ENCODE measurements around the gene APBA2. TPM values are rescaled to one million over a fixed set of nuclear protein-coding genes. Genes with fewer than 3 reads are reported as not detected.

Gene APBA2
- polyA plus RNA-seq, 4 donors, result 0.67 to 3.2 (median 1.8) TPM

GRCh38 chr15:29106551-29107290, 220.9 kb downstream of the APBA2 start:
- Histone ChIP-seq H3K27ac (ENCODE audit: low read depth in 1 of 3, low read length in 2 of 3) (no peak overlapping the region), H3K36me3 (ENCODE audit: control insufficient read depth in 3 of 3, insufficient read depth in 2 of 3, low read depth in 1 of 3, low read length in 3 of 3) (peaks cover 0 to 2% (median 0%) of the 10 kb centered on the region in 3 donors), H3K27me3 (ENCODE audit: control insufficient read depth in 3 of 3, insufficient read depth in 3 of 3, low read length in 3 of 3) (no peaks in the 10 kb centered on the region), H3K4me3 (ENCODE audit: low read depth in 1 of 3, low read length in 3 of 3) (no peak overlapping the region), H3K4me1 (ENCODE audit: control insufficient read depth in 3 of 3, insufficient read depth in 2 of 3, low read depth in 1 of 3, low read length in 2 of 3) (no peaks in the 10 kb centered on the region), H3K9me3 (ENCODE audit: control insufficient read depth in 2 of 2, insufficient read depth in 1 of 2, low read depth in 1 of 2, low read length in 1 of 2) (no peaks in the 10 kb centered on the region)
- WGBS, 3 donors, result 80 to 90% (median 80%) methylated on average over 20 to 21 of the region's 21 CpGs
- no peak for FAIRE-seq
- DNase-seq, result no peak

GRCh38 chr15:29107291-29107890, 221.6 kb downstream of the APBA2 start:
- FAIRE-seq (no peak), DNase-seq (no peak)
- no peaks in the 10 kb centered on the region for H3K27me3 ChIP-seq (ENCODE audit: control insufficient read depth in 3 of 3, insufficient read depth in 3 of 3, low read length in 3 of 3)
- no peaks in the 10 kb centered on the region for H3K4me1 ChIP-seq (ENCODE audit: control insufficient read depth in 3 of 3, insufficient read depth in 2 of 3, low read depth in 1 of 3, low read length in 2 of 3)
- H3K27ac ChIP-seq (ENCODE audit: low read depth in 1 of 3, low read length in 2 of 3), result no peak overlapping the region
- 80 to 92% (median 84%) methylated on average over 16 to 19 of the region's 19 CpGs for WGBS, 3 donors
- no peak overlapping the region for H3K4me3 ChIP-seq (ENCODE audit: low read depth in 1 of 3, low read length in 3 of 3)
- H3K9me3 ChIP-seq (ENCODE audit: control insufficient read depth in 2 of 2, insufficient read depth in 1 of 2, low read depth in 1 of 2, low read length in 1 of 2), result no peaks in the 10 kb centered on the region
- peaks cover 0 to 2% (median 0%) of the 10 kb centered on the region in 3 donors for H3K36me3 ChIP-seq (ENCODE audit: control insufficient read depth in 3 of 3, insufficient read depth in 2 of 3, low read depth in 1 of 3, low read length in 3 of 3)

- FAIRE-seq (no peak), DNase-seq (no peak)
- no peaks in the 10 kb centered on the region for H3K27me3 ChIP-seq (ENCODE audit: control insufficient read depth in 3 of 3, insufficient read depth in 3 of 3, low read length in 3 of 3)
- peaks cover 0 to 2% (median 0%) of the 10 kb centered on the region in 3 donors for H3K36me3 ChIP-seq (ENCODE audit: control insufficient read depth in 3 of 3, insufficient read depth in 2 of 3, low read depth in 1 of 3, low read length in 3 of 3)
- H3K4me1 ChIP-seq (ENCODE audit: control insufficient read depth in 3 of 3, insufficient read depth in 2 of 3, low read depth in 1 of 3, low read length in 2 of 3), result no peaks in the 10 kb centered on the region
- H3K27ac ChIP-seq (ENCODE audit: low read depth in 1 of 3, low read length in 2 of 3), result no peak overlapping the region
- 53 to 84% (median 71%) methylated on average over 11 to 15 of the region's 15 CpGs for WGBS, 3 donors
- no peaks in the 10 kb centered on the region for H3K9me3 ChIP-seq (ENCODE audit: control insufficient read depth in 2 of 2, insufficient read depth in 1 of 2, low read depth in 1 of 2, low read length in 1 of 2)
- no peak overlapping the region for H3K4me3 ChIP-seq (ENCODE audit: low read depth in 1 of 3, low read length in 3 of 3)
These were observed 222.3 kb downstream of the APBA2 start for GRCh38 chr15:29107971-29108645.

GRCh38 chr15:29109762-29110161, 224.0 kb downstream of the APBA2 start:
- no peak for DNase-seq
- no peaks in the 10 kb centered on the region for H3K9me3 ChIP-seq (ENCODE audit: control insufficient read depth in 2 of 2, insufficient read depth in 1 of 2, low read depth in 1 of 2, low read length in 1 of 2)
- no peak overlapping the region for H3K4me3 ChIP-seq (ENCODE audit: low read depth in 1 of 3, low read length in 3 of 3)
- no peak overlapping the region for H3K27ac ChIP-seq (ENCODE audit: low read depth in 1 of 3, low read length in 2 of 3)
- WGBS, 3 donors, result 82 to 91% (median 85%) methylated on average over 10 of the region's 10 CpGs
- no peaks in the 10 kb centered on the region for H3K4me1 ChIP-seq (ENCODE audit: control insufficient read depth in 3 of 3, insufficient read depth in 2 of 3, low read depth in 1 of 3, low read length in 2 of 3)
- peaks cover 0 to 5% (median 0%) of the 10 kb centered on the region in 3 donors for H3K27me3 ChIP-seq (ENCODE audit: control insufficient read depth in 3 of 3, insufficient read depth in 3 of 3, low read length in 3 of 3)
- peaks cover 0 to 2% (median 0%) of the 10 kb centered on the region in 3 donors for H3K36me3 ChIP-seq (ENCODE audit: control insufficient read depth in 3 of 3, insufficient read depth in 2 of 3, low read depth in 1 of 3, low read length in 3 of 3)
- FAIRE-seq, result no peak

GRCh38 chr15:29110176-29110575, 224.4 kb downstream of the APBA2 start:
- Histone ChIP-seq H3K27me3 (ENCODE audit: control insufficient read depth in 3 of 3, insufficient read depth in 3 of 3, low read length in 3 of 3) (peaks cover 0 to 6% (median 0%) of the 10 kb centered on the region in 3 donors), H3K36me3 (ENCODE audit: control insufficient read depth in 3 of 3, insufficient read depth in 2 of 3, low read depth in 1 of 3, low read length in 3 of 3) (peaks cover 0 to 2% (median 0%) of the 10 kb centered on the region in 3 donors), H3K27ac (ENCODE audit: low read depth in 1 of 3, low read length in 2 of 3) (no peak overlapping the region), H3K4me3 (ENCODE audit: low read depth in 1 of 3, low read length in 3 of 3) (no peak overlapping the region), H3K4me1 (ENCODE audit: control insufficient read depth in 3 of 3, insufficient read depth in 2 of 3, low read depth in 1 of 3, low read length in 2 of 3) (no peaks in the 10 kb centered on the region), H3K9me3 (ENCODE audit: control insufficient read depth in 2 of 2, insufficient read depth in 1 of 2, low read depth in 1 of 2, low read length in 1 of 2) (no peaks in the 10 kb centered on the region)
- no peak for DNase-seq
- FAIRE-seq, result no peak
- whole genome bisulfite sequencing, 3 donors, result 63 to 88% (median 68%) methylated on average over 4 to 5 of the region's 5 CpGs

GRCh38 chr15:29110733-29111132, 225.0 kb downstream of the APBA2 start:
- no peaks in the 10 kb centered on the region for H3K36me3 ChIP-seq (ENCODE audit: control insufficient read depth in 3 of 3, insufficient read depth in 2 of 3, low read depth in 1 of 3, low read length in 3 of 3)
- DNase-seq, result no peak
- H3K9me3 ChIP-seq (ENCODE audit: control insufficient read depth in 2 of 2, insufficient read depth in 1 of 2, low read depth in 1 of 2, low read length in 1 of 2), result no peaks in the 10 kb centered on the region
- H3K4me1 ChIP-seq (ENCODE audit: control insufficient read depth in 3 of 3, insufficient read depth in 2 of 3, low read depth in 1 of 3, low read length in 2 of 3), result no peaks in the 10 kb centered on the region
- WGBS, 3 donors, result 84 to 93% (median 90%) methylated on average over 9 of the region's 9 CpGs
- no peak overlapping the region for H3K27ac ChIP-seq (ENCODE audit: low read depth in 1 of 3, low read length in 2 of 3)
- peaks cover 0 to 6% (median 0%) of the 10 kb centered on the region in 3 donors for H3K27me3 ChIP-seq (ENCODE audit: control insufficient read depth in 3 of 3, insufficient read depth in 3 of 3, low read length in 3 of 3)
- FAIRE-seq, result no peak
- no peak overlapping the region for H3K4me3 ChIP-seq (ENCODE audit: low read depth in 1 of 3, low read length in 3 of 3)

- Histone ChIP-seq H3K4me1 (ENCODE audit: control insufficient read depth in 3 of 3, insufficient read depth in 2 of 3, low read depth in 1 of 3, low read length in 2 of 3) (no peaks in the 10 kb centered on the region), H3K27me3 (ENCODE audit: control insufficient read depth in 3 of 3, insufficient read depth in 3 of 3, low read length in 3 of 3) (peaks cover 0 to 6% (median 0%) of the 10 kb centered on the region in 3 donors), H3K4me3 (ENCODE audit: low read depth in 1 of 3, low read length in 3 of 3) (no peak overlapping the region), H3K36me3 (ENCODE audit: control insufficient read depth in 3 of 3, insufficient read depth in 2 of 3, low read depth in 1 of 3, low read length in 3 of 3) (no peaks in the 10 kb centered on the region), H3K9me3 (ENCODE audit: control insufficient read depth in 2 of 2, insufficient read depth in 1 of 2, low read depth in 1 of 2, low read length in 1 of 2) (no peaks in the 10 kb centered on the region), H3K27ac (ENCODE audit: low read depth in 1 of 3, low read length in 2 of 3) (no peak overlapping the region)
- DNase-seq (no peak), FAIRE-seq (no peak)
- 79 to 89% (median 87%) methylated on average over 12 to 13 of the region's 13 CpGs for WGBS, 3 donors
These were observed 226.0 kb downstream of the APBA2 start for GRCh38 chr15:29111705-29112281.

Data from small intestine (tissue), 7 donors.